ENCODE measurements around the gene SLC39A10.
"Not testable (repeated sequence)": the region's sequence is repeated elsewhere in the genome, so short reads cannot be mapped to it uniquely, and the experiment has no call there.

The SLC39A10 gene

GRCh38 chr2:195642027-195642678, 14.9 kb upstream of the SLC39A10 start:
- no peak for DNase-seq (ENCODE audit: low read depth)
- H3K4me3 ChIP-seq (ENCODE audit: low read depth, low read length) = no peak overlapping the region

DNA sequence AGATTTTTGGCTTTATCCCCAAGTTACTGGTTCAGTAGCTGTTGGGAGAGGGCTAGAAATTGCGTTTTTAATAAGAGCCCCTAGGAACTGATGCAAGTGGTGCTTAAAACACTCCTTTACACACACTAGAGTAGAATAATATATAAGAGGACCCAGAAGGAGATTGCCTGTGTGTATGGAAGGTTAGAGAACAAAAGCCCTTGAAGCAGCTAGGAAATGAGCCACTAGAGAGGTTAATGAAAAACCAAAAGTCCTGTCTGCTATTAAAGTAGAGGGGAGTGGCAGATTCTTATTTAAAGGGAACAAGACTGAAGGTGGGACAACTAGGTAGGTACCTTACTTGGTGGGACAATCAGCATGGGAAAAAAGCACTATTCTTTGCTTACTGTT, 14.4 kb upstream of the SLC39A10 start:
- DNase-seq (ENCODE audit: low read depth) = no peak
- no peak overlapping the region for H3K4me3 ChIP-seq (ENCODE audit: low read depth, low read length)

GRCh38 chr2:195644708-195645107, 12.3 kb upstream of the SLC39A10 start:
- not testable (repeated sequence) for DNase-seq (ENCODE audit: low read depth); H3K4me3 ChIP-seq (ENCODE audit: low read depth, low read length)

DNA sequence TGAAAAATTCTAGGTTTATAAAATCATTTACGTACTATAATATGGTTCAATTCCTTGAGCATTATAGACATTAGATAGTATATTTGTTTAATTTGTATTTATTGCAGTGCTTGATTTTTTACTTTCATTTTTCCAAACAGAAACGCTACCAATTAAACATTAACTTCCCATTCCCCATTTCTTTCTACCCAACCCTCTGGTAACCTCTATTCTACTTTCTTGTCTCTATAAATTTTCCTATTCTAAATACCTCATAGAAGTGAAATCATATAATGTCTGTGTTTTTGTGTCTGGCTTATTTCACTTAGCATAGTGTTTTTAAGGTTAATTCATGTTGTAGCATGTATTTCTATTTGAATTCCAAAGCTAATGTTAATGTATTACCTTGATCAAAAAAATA, 11.6 kb upstream of the SLC39A10 start:
- no peak for DNase-seq (ENCODE audit: low read depth)
- no peak overlapping the region for H3K4me3 ChIP-seq (ENCODE audit: low read depth, low read length)

DNA sequence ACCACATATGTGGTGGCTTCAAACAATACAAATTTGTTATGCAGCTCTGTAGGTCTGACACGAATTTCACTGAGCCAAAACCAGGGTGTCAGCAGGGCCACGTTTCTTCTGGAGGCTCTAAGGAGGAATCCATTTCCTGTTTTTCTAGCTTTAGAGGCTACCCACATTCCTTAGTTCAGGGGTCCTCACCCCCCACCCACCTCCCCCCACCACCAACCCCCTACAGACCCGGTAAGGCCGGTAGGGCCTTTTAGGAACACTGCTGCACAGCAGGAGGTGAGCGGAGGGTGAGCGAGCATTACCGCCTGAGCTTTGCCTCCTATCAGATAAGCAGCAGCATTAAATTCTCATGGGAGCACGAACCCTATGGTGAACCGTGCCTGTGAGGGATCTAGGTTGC, 10.6 kb upstream of the SLC39A10 start:
- no peak overlapping the region for H3K4me3 ChIP-seq (ENCODE audit: low read depth, low read length)
- no peak for DNase-seq (ENCODE audit: low read depth)

DNA sequence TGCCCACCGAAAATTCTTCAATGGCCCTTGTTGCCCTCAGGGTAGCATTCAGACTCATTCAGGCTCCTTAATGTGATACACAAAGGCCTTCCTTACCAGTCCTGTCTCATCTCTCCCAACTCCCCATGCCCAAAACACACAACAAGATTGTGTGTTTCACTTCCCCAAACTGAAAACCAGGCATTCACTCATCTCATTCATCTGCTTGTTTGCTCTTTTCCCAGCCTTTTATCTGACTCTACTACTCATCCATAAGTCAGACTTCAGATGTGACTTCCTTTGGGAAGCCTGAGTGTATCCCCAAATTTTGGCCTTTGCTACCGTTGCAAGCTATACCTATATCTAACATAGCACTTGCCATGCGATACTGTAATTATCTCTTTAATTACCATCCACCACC, 9.7 kb upstream of the SLC39A10 start:
- H3K4me3 ChIP-seq (ENCODE audit: low read depth, low read length) = no peak overlapping the region
- no peak for DNase-seq (ENCODE audit: low read depth)

DNA sequence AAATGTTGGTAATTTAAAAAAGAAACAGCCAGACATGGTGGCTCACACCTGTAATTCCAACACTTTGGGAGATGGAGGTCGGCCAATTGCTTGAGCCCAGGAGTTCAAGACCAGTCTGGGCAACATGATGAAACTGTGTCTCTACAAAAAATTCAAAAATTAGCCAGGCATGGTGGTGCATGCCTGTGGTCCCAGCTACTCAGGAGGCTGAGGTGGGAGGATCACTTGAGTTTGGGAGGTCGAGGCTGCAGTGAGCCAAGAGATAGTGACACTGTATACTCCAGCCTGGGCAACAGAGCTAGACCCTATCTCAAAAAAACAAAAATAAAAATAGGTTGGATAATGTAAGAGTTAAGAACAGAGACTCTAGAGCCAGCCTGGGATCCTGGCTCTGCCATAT, 8.7 kb upstream of the SLC39A10 start:
- not testable (repeated sequence) for DNase-seq (ENCODE audit: low read depth); H3K4me3 ChIP-seq (ENCODE audit: low read depth, low read length)

DNA sequence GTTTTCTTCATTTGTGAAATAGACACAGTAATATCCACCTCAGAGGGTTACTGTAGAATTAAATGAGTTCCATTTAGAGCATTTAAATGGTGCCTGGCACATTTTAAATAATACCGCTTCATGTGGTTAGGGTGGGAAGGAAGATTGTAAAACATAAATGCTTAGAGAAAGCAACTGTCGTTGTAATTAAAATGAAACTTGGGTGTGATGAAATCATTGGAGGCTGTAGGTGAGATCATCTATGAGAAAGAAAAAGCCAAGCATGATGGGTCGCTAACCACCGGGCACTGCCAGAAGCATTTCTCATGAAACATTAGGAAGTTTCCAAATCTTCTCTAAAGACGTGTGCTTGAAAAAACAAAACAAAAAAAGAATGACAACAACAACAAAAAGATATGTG, 8.2 kb upstream of the SLC39A10 start:
- no peak overlapping the region for H3K4me3 ChIP-seq (ENCODE audit: low read depth, low read length)
- no peak for DNase-seq (ENCODE audit: low read depth)

DNA sequence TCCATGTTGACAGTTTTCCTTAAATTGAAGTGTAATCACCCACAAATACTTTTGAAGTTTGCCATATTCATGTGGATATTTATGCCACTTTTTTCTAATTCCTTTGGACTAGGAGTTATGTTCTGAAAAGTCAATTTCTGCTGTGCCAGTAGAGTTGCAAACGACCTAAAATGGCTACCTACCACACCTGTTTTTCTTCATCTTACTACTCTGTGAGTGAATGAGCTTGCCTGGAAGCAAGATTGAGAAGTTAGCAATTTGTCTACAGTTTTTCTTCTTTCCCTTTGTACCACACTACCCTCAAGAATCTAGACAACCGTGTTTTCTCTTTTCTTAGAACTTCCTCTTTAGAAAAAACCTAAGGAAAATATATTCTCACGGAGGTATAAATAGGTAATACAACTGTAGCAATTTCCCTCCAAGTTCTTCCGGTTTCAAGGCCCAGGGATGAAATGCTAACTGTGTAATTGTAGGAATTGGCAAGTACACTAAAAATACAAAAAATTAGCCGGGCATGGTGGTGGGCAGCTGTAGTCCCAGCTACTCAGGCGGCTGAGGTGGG, 7.3 kb upstream of the SLC39A10 start:
- no peak overlapping the region for H3K4me3 ChIP-seq (ENCODE audit: low read depth, low read length)
- no peak for DNase-seq (ENCODE audit: low read depth)

DNA sequence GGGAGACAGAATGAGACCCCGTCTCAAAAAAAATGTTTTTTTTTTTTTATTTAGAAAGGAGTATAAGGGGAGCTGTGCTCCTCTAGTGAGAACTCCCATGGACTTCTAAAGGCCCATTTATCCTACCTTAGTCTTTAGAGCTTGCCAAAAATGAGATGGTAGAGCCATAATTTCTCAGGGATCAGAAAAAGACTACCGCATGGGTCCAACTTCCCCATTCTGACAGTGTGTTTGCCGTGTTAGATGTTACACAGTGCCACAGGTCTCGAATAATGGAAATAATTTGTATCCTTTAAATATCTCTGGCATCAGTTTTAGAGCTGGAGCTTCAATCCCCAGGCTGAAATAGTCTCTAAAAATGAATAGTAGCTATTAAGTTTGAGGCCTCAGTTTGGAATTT, 6.0 kb upstream of the SLC39A10 start:
- H3K4me3 ChIP-seq (ENCODE audit: low read depth, low read length) = no peak overlapping the region
- no peak for DNase-seq (ENCODE audit: low read depth)

GRCh38 chr2:195652911-195653310, 4.1 kb upstream of the SLC39A10 start:
- H3K4me3 ChIP-seq (ENCODE audit: low read depth, low read length) = no peak overlapping the region
- no peak for DNase-seq (ENCODE audit: low read depth)

DNA sequence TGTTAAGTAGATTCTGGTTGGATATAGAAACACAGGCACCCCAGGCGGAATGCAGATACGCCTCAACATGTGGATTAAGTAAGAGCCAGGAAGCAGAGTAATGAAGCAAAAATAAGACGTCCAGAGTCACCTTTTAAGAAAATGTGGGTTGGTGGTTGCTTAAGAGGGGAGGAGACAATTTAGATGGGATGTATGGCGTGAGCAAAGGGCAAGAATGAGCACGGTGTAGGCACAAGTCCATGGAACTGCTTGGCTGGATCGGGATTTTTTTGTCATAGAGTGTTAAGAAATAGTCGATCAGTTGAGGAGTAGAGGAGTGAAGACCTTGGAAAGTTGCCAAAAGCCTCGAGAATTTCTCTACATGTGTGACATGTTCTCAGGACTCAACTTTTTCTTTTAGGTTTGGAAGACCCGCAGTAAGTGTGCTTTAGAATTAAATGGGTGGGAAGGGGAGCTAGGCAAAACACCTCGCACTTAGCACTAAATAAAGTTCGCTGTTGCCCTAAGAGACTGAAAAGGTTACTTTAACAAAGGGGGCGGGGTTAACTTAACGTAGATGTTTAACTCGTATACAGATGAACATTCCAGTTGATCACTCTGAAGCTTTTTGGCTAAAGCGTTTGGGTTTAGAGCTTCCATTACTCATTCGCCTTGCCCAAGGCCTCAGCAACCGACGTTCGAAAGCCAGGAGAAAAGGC, 716 bp upstream of the SLC39A10 start:
- DNase-seq (ENCODE audit: low read depth) = no peak
- peak overlapping the region; percentile 88 for H3K4me3 ChIP-seq (ENCODE audit: low read depth, low read length)

GRCh38 chr2:195657634-195658540, 861 bp downstream of the SLC39A10 start:
- DNase-seq (ENCODE audit: low read depth) = peak; percentile 75
- H3K4me3 ChIP-seq (ENCODE audit: low read depth, low read length) = peak overlapping the region; percentile 88

- peak; percentile 60 for DNase-seq (ENCODE audit: low read depth)
- H3K4me3 ChIP-seq (ENCODE audit: low read depth, low read length) = peak overlapping the region; percentile 88
These were observed 1.5 kb downstream of the SLC39A10 start for GRCh38 chr2:195658541-195658890.

DNA sequence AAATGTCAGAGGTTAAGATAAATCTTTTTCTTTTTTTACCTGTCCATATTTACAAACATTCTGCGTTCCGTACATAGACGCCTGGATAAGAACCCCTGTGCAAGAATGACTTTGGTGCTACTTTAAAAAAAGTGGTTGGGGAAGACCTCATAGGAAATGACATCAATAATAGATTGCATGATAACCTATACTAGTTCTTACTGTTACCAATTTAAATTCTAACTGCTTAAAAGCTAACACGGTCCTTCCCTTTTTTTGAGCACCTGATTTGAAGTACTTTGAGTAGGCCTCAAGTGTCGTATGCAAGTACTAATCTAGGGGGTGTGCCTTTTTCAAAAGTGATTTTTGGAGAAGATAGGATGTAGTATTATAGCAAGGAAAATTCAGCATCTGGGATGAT, 2.1 kb downstream of the SLC39A10 start:
- DNase-seq (ENCODE audit: low read depth) = no peak
- H3K4me3 ChIP-seq (ENCODE audit: low read depth, low read length) = peak overlapping the region; percentile 88

DNA sequence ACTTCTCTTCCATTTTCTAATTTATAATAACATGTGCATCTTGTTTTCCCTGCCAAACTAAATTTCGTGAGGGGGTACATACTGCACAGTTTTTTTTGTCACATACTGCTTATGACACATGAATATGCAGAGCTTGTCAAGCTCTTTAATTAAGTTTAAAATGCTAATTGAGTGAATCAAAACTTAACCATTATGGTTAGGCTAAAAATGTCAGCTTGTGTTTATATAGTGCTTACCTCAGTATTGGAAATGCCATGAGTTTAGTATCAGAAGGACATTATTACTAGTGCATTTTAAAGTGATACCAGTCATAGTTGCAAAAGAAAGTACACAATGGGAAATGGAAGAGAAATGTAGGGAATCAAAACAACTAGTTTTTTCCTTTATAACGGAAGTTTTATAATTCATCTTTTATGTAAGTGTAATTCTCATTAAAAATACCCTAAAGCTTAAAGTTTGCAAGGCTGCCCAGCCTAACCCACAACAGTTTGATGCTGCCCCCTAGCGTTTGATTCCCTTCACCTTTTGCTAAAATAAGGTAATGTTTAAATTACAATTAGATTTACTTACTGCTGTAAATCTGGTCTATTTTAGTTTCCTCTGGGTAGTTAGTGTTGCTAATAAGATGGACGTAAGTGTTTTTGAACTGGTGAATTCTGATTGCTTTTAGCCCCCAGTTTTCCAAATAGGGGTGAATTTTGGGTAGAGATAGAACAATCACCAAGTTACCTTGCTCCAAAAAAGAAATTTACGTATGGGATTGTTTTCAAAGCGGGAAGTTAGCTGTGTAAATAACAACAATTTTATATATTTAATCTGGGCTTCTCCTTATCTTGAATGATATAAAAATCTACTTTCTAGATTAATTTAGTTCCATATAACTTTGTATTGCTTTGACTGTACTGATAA, 3.2 kb downstream of the SLC39A10 start:
- peak; percentile 38 for DNase-seq (ENCODE audit: low read depth)
- H3K4me3 ChIP-seq (ENCODE audit: low read depth, low read length) = peak overlapping the region; percentile 0

- no peak overlapping the region for H3K4me3 ChIP-seq (ENCODE audit: low read depth, low read length)
- DNase-seq (ENCODE audit: low read depth) = no peak
These were observed 5.1 kb downstream of the SLC39A10 start for GRCh38 chr2:195662138-195662537.

- no peak overlapping the region for H3K4me3 ChIP-seq (ENCODE audit: low read depth, low read length)
These were observed 6.0 kb downstream of the SLC39A10 start for GRCh38 chr2:195663007-195663406.

GRCh38 chr2:195664528-195664927, 7.5 kb downstream of the SLC39A10 start:
- no peak for DNase-seq (ENCODE audit: low read depth)

More at GRCh38 chr2:195663007-195663406, 6.0 kb downstream of the SLC39A10 start:
- no peak for DNase-seq (ENCODE audit: low read depth)

More at GRCh38 chr2:195664528-195664927, 7.5 kb downstream of the SLC39A10 start:
- H3K4me3 ChIP-seq (ENCODE audit: low read depth, low read length) = no peak overlapping the region
